CD4-positive, CD25-positive, alpha-beta regulatory T cell (primary cell): Measurements from ENCODE around the gene C1orf210. TPM values are rescaled to one million over a fixed set of nuclear protein-coding genes. Genes with fewer than 3 reads are reported as not detected.

Experiments used
- ATAC-seq, 2 donors: fragments of 150-1000 bp; cut with Tn5 transposase; one replicate each; pipeline ENCODE4 v1.10.0; 2021; ENCODE audit warnings: low read depth in 2 of 2, moderate number of reproducible peaks in 2 of 2, moderate library complexity in 1 of 2
- DNase-seq, 3 donors: peaks; one replicate each; pipeline versions ENCODE4 v3.0.0 to v3.0.0-alpha.2; 2012 to 2022; ENCODE audit warnings: mixed read lengths in 1 of 3
- H3K27ac ChIP-seq: one replicate; pipeline ENCODE4 v1.7.0; 2013; ENCODE audit warnings: mild to moderate bottlenecking, low read length; ENCODE audit not compliant: insufficient read depth, poor library complexity, severe bottlenecking
- H3K27me3 ChIP-seq: one replicate; pipeline ENCODE4 v1.7.0; 2013; ENCODE audit warnings: low read length; ENCODE audit not compliant: control insufficient read depth, insufficient read depth
- H3K36me3 ChIP-seq: one replicate; pipeline ENCODE4 v1.7.0; 2013; ENCODE audit warnings: mild to moderate bottlenecking, low read length, moderate library complexity; ENCODE audit not compliant: control insufficient read depth, insufficient read depth
- H3K4me1 ChIP-seq: 2 replicates; pipeline ENCODE4 v1.7.0; 2013; ENCODE audit warnings: mild to moderate bottlenecking, low read length; ENCODE audit not compliant: insufficient read depth, control insufficient read depth, poor library complexity, severe bottlenecking
- H3K4me3 ChIP-seq: one replicate; pipeline ENCODE4 v1.7.0; 2013; ENCODE audit warnings: low read depth, mild to moderate bottlenecking, low read length, moderate library complexity
- H3K9me3 ChIP-seq, 2 experiments: 1 replicate in 1 of 2; 2 replicates in 1 of 2; pipeline ENCODE4 v1.7.0; 2013; ENCODE audit warnings: low read length in 2 of 2, mild to moderate bottlenecking in 1 of 2, moderate library complexity in 1 of 2; ENCODE audit not compliant: control insufficient read depth in 2 of 2
- H3K27ac Mint-ChIP-seq, 3 donors: one replicate each; pipeline ENCODE4 v1.8.0; 2020 to 2022; ENCODE audit warnings: mild to moderate bottlenecking in 3 of 3, mixed read lengths in 3 of 3, moderate library complexity in 2 of 3
- H3K27me3 Mint-ChIP-seq: one replicate; pipeline ENCODE4 v1.8.0; 2022; ENCODE audit warnings: mild to moderate bottlenecking, mixed read lengths
- H3K36me3 Mint-ChIP-seq: one replicate; pipeline ENCODE4 v1.8.0; 2020; ENCODE audit warnings: mixed read lengths
- H3K4me1 Mint-ChIP-seq, 4 donors: one replicate each; pipeline ENCODE4 v1.8.0; 2020 to 2022; ENCODE audit warnings: mixed read lengths in 4 of 4, mild to moderate bottlenecking in 1 of 4
- H3K4me3 Mint-ChIP-seq, 4 donors: one replicate each; pipeline ENCODE4 v1.8.0; 2020 to 2022; ENCODE audit warnings: mild to moderate bottlenecking in 4 of 4, mixed read lengths in 4 of 4, moderate library complexity in 3 of 4
- H3K9me3 Mint-ChIP-seq, 7 donors: one replicate each; pipeline ENCODE4 v1.8.0; 2020 to 2022; ENCODE audit warnings: mixed read lengths in 7 of 7, mild to moderate bottlenecking in 3 of 7, moderate library complexity in 2 of 7
- polyA plus RNA-seq, 4 donors: library from polyadenylated mRNA; unstranded; fragments of 300-500 nt; fragmentation: Illumina TruSeq; gene quantifications; one replicate each; pipeline ENCODE4 v1.2.3, GENCODE V29; 2021
- total RNA-seq: library from RNA; stranded (reverse); gene quantifications from one replicate; pipeline ENCODE4 v1.2.3, GENCODE V29; 2022

The C1orf210 gene
- total and polyA plus RNA-seq, 5 donors from 2014 or later = not detected

DNA sequence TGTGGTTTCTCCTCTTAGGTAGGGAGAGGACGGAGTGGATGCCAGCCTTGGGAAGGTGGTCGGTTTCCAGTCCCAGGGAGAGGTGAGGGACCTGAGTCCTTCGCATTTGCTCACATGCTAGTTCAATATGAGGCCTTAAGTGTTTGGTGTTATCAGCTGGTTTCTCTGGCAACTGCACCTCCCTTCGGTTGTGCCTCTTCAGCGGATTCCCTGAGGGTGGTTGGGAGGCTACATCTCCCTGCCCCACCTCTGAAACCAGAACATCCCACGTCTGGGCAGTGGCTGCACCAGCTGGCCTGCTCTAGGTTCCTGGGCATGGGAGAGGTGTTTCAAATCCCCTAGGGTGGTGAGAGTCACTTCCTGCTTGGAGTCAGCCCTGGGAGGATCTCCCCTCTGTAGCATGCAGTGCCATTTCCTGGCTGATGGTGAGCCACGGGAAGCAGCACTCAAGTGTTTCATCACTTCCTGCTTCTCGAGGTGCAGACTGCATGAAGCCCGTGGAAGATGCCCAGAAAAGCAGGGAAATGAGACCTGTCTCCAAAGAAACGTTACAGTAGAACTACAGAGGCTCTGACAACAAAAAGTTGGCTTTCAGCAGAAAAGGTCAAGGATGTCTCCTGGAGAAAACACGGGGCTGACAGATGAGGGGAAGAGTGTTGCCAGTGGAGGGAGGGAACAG is 11.1 kb downstream of the C1orf210 start:
- Histone ChIP-seq H3K4me1 (peaks cover 11% of the 10 kb centered on the region), H3K27me3 (no peaks in the 10 kb centered on the region), H3K4me3 (peak overlapping the region; percentile 48), H3K27ac (no peak overlapping the region), H3K9me3 (no peaks in the 10 kb centered on the region), H3K36me3 (no peaks in the 10 kb centered on the region)
- Mint-ChIP-seq H3K36me3 (peaks cover 5% of the 10 kb centered on the region), H3K9me3 (peaks cover 0 to 6% (median 2%) of the 10 kb centered on the region in 7 donors), H3K4me3 (peak overlapping the region in 3 of 4 donors; percentile 12 to 76 (median 51)), H3K4me1 (peaks cover 0 to 29% (median 15%) of the 10 kb centered on the region in 4 donors), H3K27ac (peak overlapping the region; percentile 85 to 93 (median 87)), H3K27me3 (peaks cover 21% of the 10 kb centered on the region)
- peak in 2 of 3 donors; percentile 16 to 85 for DNase-seq
- ATAC-seq = peak; percentile 72 to 87

DNA sequence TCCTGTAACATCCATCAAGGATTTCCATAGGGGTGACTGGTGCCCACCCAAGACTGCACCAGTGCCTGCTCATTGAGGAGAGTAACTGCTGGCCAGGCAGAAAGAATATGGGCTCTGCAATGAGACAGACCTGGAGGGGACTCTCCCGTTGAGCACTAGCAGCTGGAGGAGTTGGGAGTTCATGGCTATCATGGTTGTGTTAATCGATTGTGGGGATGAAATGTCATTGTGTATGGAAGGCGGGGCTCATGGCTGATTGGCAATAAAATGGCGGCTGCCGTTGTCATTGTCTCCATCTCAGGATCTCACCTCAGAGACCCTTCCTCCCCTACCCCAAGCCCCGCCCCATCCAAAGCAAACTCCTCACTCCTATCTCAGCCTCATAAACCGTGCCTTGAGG is 11.7 kb downstream of the C1orf210 start:
- H3K27ac Mint-ChIP-seq = no peak overlapping the region
- DNase-seq = no peak
- Histone ChIP-seq H3K27me3 (no peaks in the 10 kb centered on the region), H3K9me3 (no peaks in the 10 kb centered on the region), H3K27ac (no peak overlapping the region), H3K36me3 (no peaks in the 10 kb centered on the region), H3K4me1 (peaks cover 11% of the 10 kb centered on the region), H3K4me3 (no peak overlapping the region)
- H3K4me1 Mint-ChIP-seq = peaks cover 0 to 29% (median 15%) of the 10 kb centered on the region in 4 donors
- peaks cover 21% of the 10 kb centered on the region for H3K27me3 Mint-ChIP-seq
- H3K9me3 Mint-ChIP-seq = peaks cover 0 to 6% (median 2%) of the 10 kb centered on the region in 7 donors
- ATAC-seq = no peak
- no peak overlapping the region for H3K4me3 Mint-ChIP-seq
- H3K36me3 Mint-ChIP-seq = peaks cover 5% of the 10 kb centered on the region

DNA sequence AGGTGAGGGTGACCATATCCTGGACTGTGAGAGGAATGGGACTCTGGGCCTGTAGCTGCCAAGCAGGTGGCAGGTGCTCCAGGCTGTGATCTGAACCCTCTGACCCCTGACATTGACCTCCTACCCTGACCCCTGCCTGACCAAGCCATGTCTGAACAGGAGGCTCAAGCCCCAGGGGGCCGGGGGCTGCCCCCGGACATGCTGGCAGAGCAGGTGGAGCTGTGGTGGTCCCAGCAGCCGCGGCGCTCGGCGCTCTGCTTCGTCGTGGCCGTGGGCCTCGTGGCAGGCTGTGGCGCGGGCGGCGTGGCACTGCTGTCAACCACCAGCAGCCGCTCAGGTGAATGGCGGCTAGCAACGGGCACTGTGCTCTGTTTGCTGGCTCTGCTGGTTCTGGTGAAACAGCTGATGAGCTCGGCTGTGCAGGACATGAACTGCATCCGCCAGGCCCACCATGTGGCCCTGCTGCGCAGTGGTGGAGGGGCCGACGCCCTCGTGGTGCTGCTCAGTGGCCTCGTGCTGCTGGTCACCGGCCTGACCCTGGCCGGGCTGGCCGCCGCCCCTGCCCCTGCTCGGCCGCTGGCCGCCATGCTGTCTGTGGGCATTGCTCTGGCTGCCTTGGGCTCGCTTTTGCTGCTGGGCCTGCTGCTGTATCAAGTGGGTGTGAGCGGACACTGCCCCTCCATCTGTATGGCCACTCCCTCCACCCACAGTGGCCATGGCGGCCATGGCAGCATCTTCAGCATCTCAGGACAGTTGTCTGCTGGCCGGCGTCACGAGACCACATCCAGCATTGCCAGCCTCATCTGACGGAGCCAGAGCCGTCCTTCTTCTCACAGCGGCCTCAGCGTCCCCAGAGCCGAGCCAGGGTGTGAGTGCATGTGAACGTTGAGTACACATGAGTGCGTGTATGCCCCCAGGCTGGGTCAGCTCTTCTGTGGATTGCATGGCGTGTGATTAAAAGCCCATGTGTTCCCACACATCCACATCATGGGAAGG is 12.5 kb downstream of the C1orf210 start:
- Mint-ChIP-seq H3K27ac (peak overlapping the region in 1 of 3 donors; percentile 63), H3K9me3 (peaks cover 0 to 6% (median 2%) of the 10 kb centered on the region in 7 donors), H3K4me3 (no peak overlapping the region), H3K4me1 (peaks cover 0 to 29% (median 15%) of the 10 kb centered on the region in 4 donors), H3K27me3 (peaks cover 21% of the 10 kb centered on the region), H3K36me3 (peaks cover 5% of the 10 kb centered on the region)
- no peak for ATAC-seq
- Histone ChIP-seq H3K4me3 (no peak overlapping the region), H3K27me3 (no peaks in the 10 kb centered on the region), H3K4me1 (peaks cover 11% of the 10 kb centered on the region), H3K36me3 (no peaks in the 10 kb centered on the region), H3K9me3 (no peaks in the 10 kb centered on the region), H3K27ac (no peak overlapping the region)
- no peak for DNase-seq

- peaks cover 0 to 29% (median 15%) of the 10 kb centered on the region in 4 donors for H3K4me1 Mint-ChIP-seq
- H3K4me1 ChIP-seq = peaks cover 11% of the 10 kb centered on the region
- no peaks in the 10 kb centered on the region for H3K9me3 ChIP-seq
These were observed 13.2 kb downstream of the C1orf210 start for GRCh38 chr1:43272161-43272560.

DNA sequence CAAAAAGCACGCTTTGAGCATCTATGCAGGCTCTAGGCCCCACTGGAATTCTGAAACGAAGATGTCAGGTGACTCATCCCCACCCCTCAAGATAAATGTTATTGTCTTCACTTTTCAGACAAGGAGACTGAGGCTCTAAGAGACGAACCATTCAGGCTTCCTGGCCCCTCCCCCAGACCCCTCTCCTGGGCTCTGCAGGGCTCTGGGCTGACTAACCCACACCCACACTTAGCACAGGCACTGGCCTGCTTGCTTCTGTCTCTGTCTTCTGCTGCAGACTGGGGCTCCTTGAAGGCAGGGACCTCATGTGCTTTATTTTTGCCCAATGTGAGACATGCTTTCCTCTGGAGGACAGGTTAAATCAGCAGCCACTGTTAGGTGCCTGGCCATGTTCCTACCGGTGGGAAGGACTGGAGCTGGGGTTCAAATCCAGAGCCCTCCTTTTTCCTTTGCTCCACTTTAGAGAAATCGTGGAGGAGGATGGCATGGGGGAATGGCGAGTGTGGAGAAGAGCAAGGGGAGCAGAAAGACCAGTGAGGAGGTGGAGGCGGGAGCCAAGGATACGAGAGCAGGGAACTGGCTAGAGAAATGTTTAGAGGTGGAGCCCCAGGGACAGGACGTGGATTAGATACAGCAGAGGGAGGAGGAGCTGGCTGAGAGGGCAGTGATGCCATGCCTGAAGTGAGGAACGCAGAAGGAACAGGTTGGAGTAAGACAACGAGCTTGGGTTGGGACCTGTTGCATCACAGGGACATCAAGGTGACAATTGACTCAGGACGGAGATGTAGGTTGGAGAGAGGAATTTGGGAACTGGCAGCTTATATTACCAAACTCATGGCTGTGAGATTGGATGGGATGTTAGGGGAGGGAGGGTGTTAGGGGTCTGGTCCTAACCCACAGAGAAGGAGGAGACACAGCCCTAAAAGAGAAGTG is 13.9 kb downstream of the C1orf210 start:
- Mint-ChIP-seq H3K27ac (peak overlapping the region in 1 of 3 donors; percentile 94), H3K4me1 (peaks cover 0 to 29% (median 15%) of the 10 kb centered on the region in 4 donors), H3K9me3 (peaks cover 0 to 6% (median 2%) of the 10 kb centered on the region in 7 donors), H3K36me3 (peaks cover 5% of the 10 kb centered on the region), H3K27me3 (peaks cover 26% of the 10 kb centered on the region), H3K4me3 (peak overlapping the region in 1 of 4 donors; percentile 60)
- H3K9me3 ChIP-seq = no peaks in the 10 kb centered on the region
- ATAC-seq = no peak
- H3K4me1 ChIP-seq = peaks cover 11% of the 10 kb centered on the region
- no peak for DNase-seq
- H3K27ac ChIP-seq = no peak overlapping the region
- H3K4me3 ChIP-seq = no peak overlapping the region
- no peaks in the 10 kb centered on the region for H3K36me3 ChIP-seq
- no peaks in the 10 kb centered on the region for H3K27me3 ChIP-seq

More at GRCh38 chr1:43272161-43272560, 13.2 kb downstream of the C1orf210 start:
- Mint-ChIP-seq H3K9me3 (peaks cover 0 to 6% (median 2%) of the 10 kb centered on the region in 7 donors), H3K27me3 (peaks cover 21% of the 10 kb centered on the region), H3K27ac (no peak overlapping the region), H3K36me3 (peaks cover 5% of the 10 kb centered on the region), H3K4me3 (no peak overlapping the region)
- ATAC-seq (no peak), DNase-seq (no peak)
- Histone ChIP-seq H3K27ac (no peak overlapping the region), H3K27me3 (no peaks in the 10 kb centered on the region), H3K4me3 (no peak overlapping the region), H3K36me3 (no peaks in the 10 kb centered on the region)

DNA sequence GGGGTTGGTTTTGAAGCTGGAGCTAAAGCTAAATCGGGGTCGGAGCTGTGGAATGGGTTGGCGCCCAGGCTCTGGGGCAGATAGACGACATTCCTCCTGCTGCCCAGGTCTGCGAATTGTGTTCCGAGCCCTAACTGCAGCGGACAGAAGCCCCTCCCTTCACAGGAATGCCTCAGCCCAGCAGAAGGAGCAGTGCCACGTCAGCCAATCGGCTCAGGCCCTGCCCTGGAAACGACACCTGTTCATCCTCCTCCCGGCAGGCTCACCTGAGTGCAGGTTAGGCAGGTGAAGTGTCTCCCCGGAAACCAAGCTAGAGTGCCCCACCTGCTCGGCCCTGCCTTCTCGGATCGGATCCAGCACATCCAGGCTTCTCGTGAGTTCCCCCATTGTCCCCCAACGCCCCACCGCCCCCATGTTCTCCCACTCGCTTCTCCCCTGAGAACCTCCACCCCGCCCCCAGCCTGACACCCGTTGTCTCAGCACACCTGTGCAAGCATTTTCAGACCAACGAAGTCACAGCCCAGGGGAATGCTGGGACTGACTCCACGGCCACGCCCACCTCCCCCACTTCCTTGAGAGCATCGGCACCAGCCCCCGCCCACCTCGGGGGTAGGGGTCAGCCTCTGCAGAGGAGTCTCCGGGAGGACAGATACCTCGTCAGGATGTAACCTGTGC is 14.8 kb downstream of the C1orf210 start:
- Histone ChIP-seq H3K27ac (no peak overlapping the region), H3K4me1 (peaks cover 11% of the 10 kb centered on the region), H3K9me3 (no peaks in the 10 kb centered on the region), H3K4me3 (no peak overlapping the region), H3K36me3 (no peaks in the 10 kb centered on the region), H3K27me3 (peaks cover 3% of the 10 kb centered on the region)
- Mint-ChIP-seq H3K27ac (no peak overlapping the region), H3K4me3 (peak overlapping the region in 2 of 4 donors; percentile 39 to 60), H3K27me3 (peaks cover 26% of the 10 kb centered on the region), H3K36me3 (peaks cover 5% of the 10 kb centered on the region), H3K9me3 (peaks cover 0 to 6% (median 2%) of the 10 kb centered on the region in 7 donors), H3K4me1 (peaks cover 0 to 29% (median 15%) of the 10 kb centered on the region in 4 donors)
- ATAC-seq (no peak), DNase-seq (no peak)
